SK-N-SH (cell line): ENCODE results near the gene PSMG4. TPM values are rescaled to one million over a fixed set of nuclear protein-coding genes. Genes with fewer than 3 reads are reported as not detected.

ENCODE experiments used
- CTCF ChIA-PET: fragments of 300-600, 350-600 bp; formaldehyde crosslinking; extraction: SDS; loops from one replicate; lab custom pipeline; 2021; lab: Yijun Ruan, JAX
- POLR2A ChIA-PET: fragments of 350-600 bp; sonication (Branson Sonifier 250); formaldehyde crosslinking; extraction: SDS; loops from one replicate; lab custom pipeline; 2020; ENCODE audit warnings: antibody characterized with exemption, inconsistent platforms; lab: Yijun Ruan, JAX
- DNase-seq: peaks from one replicate; pipeline ENCODE4 v3.0.0; 2012
- H2AFZ ChIP-seq: fragments of 200-600 bp; sonication (generic); 2 replicates; pipeline ENCODE4 v1.8.1; 2016; ENCODE audit warnings: antibody characterized with exemption, mild to moderate bottlenecking, low read depth
- H3F3A ChIP-seq: fragments of 200-600 bp; sonication (generic); replicated peaks from 2 replicates; pipeline ENCODE3; 2016; ENCODE audit warnings: antibody characterized with exemption, mild to moderate bottlenecking; ENCODE audit not compliant: insufficient read depth
- H3K27ac ChIP-seq, 2 experiments: fragments of 200-500 bp in 1 of 2; fragments of 200-600 bp in 1 of 2; sonication (Bioruptor generic) in 1 of 2; sonication (generic), shearing (Covaris generic) in 1 of 2; 2 replicates each; pipeline versions ENCODE4 v1.5.1 to v1.6.1; 2014 to 2016; ENCODE audit warnings: low read depth in 2 of 2, inconsistent platforms in 1 of 2, low read length in 1 of 2, mild to moderate bottlenecking in 1 of 2, mixed read lengths in 1 of 2
- H3K27me3 ChIP-seq: fragments of 200-600 bp; sonication (generic), shearing (Covaris generic); 2 replicates; pipeline ENCODE4 v1.6.1; 2016; ENCODE audit warnings: mixed run types; ENCODE audit not compliant: insufficient read depth
- H3K36me3 ChIP-seq, 2 experiments: fragments of 200-500 bp in 1 of 2; fragments of 200-600 bp in 1 of 2; sonication (Bioruptor generic) in 1 of 2; sonication (generic) in 1 of 2; replicated peaks in 1 of 2; 2 replicates each; pipeline versions ENCODE3 to v1.5.1; 2014 to 2016; ENCODE audit warnings: low read length in 1 of 2, mild to moderate bottlenecking in 1 of 2; ENCODE audit not compliant: insufficient read depth in 2 of 2, control insufficient read depth in 1 of 2
- H3K4me1 ChIP-seq, 2 experiments: fragments of 200-500 bp in 1 of 2; fragments of 200-600 bp in 1 of 2; sonication (Bioruptor generic) in 1 of 2; sonication (generic), shearing (Covaris generic) in 1 of 2; 2 replicates each; pipeline versions ENCODE4 v1.5.1 to v1.6.1; 2014 to 2016; ENCODE audit warnings: low read depth in 1 of 2, low read length in 1 of 2, mixed run types in 1 of 2; ENCODE audit not compliant: insufficient read depth in 2 of 2, control insufficient read depth in 1 of 2
- H3K4me2 ChIP-seq: fragments of 200-600 bp; sonication (generic), shearing (Covaris generic); 2 replicates; pipeline ENCODE4 v1.6.1; 2017; ENCODE audit warnings: mixed run types
- H3K4me3 ChIP-seq, 2 experiments: fragments of 200-500 bp in 1 of 2; fragments of 200-600 bp in 1 of 2; sonication (Bioruptor generic) in 1 of 2; sonication (generic), shearing (Covaris generic) in 1 of 2; 2 replicates each; pipeline versions ENCODE4 v1.5.1 to v1.8.1; 2014 to 2016; ENCODE audit warnings: low read depth in 2 of 2, inconsistent platforms in 1 of 2, low read length in 1 of 2, mild to moderate bottlenecking in 1 of 2, mixed read lengths in 1 of 2, moderate library complexity in 1 of 2
- H3K79me2 ChIP-seq: fragments of 200-600 bp; sonication (generic); 2 replicates; pipeline ENCODE4 v1.8.1; 2017; ENCODE audit warnings: mild to moderate bottlenecking; ENCODE audit not compliant: insufficient read depth
- H3K9ac ChIP-seq: fragments of 200-600 bp; sonication (generic); 2 replicates; pipeline ENCODE4 v1.6.1; 2017; ENCODE audit warnings: mixed run types
- H3K9me2 ChIP-seq: fragments of 200-600 bp; sonication (generic); 2 replicates; pipeline ENCODE4 v1.6.1; 2017; ENCODE audit warnings: mixed run types
- H3K9me3 ChIP-seq: fragments of 200-600 bp; sonication (generic); 2 replicates; pipeline ENCODE4 v1.6.1; 2017; ENCODE audit warnings: mixed run types, mild to moderate bottlenecking, moderate library complexity
- H4K20me1 ChIP-seq: fragments of 200-600 bp; sonication (generic); 2 replicates; pipeline ENCODE4 v1.6.1; 2017; ENCODE audit warnings: mild to moderate bottlenecking, mixed run types; ENCODE audit not compliant: insufficient read depth
- CHD2 ChIP-seq: fragments of 150-350 bp; IDR thresholded peaks from 2 replicates; pipeline ENCODE4 v1.6.1; 2018; ENCODE audit warnings: low read length; ENCODE audit not compliant: partially characterized antibody
- EP300 ChIP-seq, 2 experiments: IDR thresholded peaks; 2 replicates each; pipeline versions ENCODE4 v1.4.0 to v1.6.1; 2012; ENCODE audit warnings: borderline replicate concordance in 1 of 2, low read depth in 1 of 2, low read length in 1 of 2
- EZH2phosphoT487 ChIP-seq: fragments of 200-600 bp; sonication (generic); IDR thresholded peaks from 2 replicates; pipeline ENCODE4 v1.6.1; 2017; ENCODE audit warnings: low read depth, mixed run types, mild to moderate bottlenecking, antibody characterized with exemption, moderate library complexity, borderline replicate concordance
- FOXJ3 ChIP-seq: sonication (generic); formaldehyde crosslinking; IDR thresholded peaks from 2 replicates; pipeline ENCODE4 v1.5.1; 2020; ENCODE audit warnings: mild to moderate bottlenecking, missing genetic modification reagents
- FOXM1 ChIP-seq: IDR thresholded peaks from 2 replicates; pipeline ENCODE4 v1.4.0; 2012; ENCODE audit warnings: low read depth, mild to moderate bottlenecking
- GATA2 ChIP-seq: sonication (generic); formaldehyde crosslinking; IDR thresholded peaks from 2 replicates; pipeline ENCODE4 v1.5.0; 2020; ENCODE audit warnings: mild to moderate bottlenecking, missing genetic modification reagents
- JUND ChIP-seq: IDR thresholded peaks from 2 replicates; pipeline ENCODE4 v1.4.0; 2012
- MAX ChIP-seq: IDR thresholded peaks from 2 replicates; pipeline ENCODE4 v1.4.0; 2012; ENCODE audit warnings: low read depth
- MXI1 ChIP-seq: IDR thresholded peaks from 2 replicates; pipeline ENCODE4 v1.6.1; 2012; ENCODE audit warnings: mild to moderate bottlenecking, low read depth, low read length, improper control_type of control experiment
- PBX3 ChIP-seq: IDR thresholded peaks from 2 replicates; pipeline ENCODE4; 2012
- POLR2AphosphoS5 ChIP-seq: IDR thresholded peaks from 2 replicates; pipeline ENCODE4 v1.6.1; 2012; ENCODE audit warnings: low read depth, low read length
- RAD21 ChIP-seq: IDR thresholded peaks from 2 replicates; pipeline ENCODE4 v1.6.1; 2012; ENCODE audit warnings: mild to moderate bottlenecking, low read length
- RCOR1 ChIP-seq: fragments of 150-350 bp; IDR thresholded peaks from 2 replicates; pipeline ENCODE4 v1.6.1; 2017; ENCODE audit warnings: antibody characterized with exemption, low read length
- RFX5 ChIP-seq: IDR thresholded peaks from 2 replicates; pipeline ENCODE4 v1.6.1; 2012; ENCODE audit warnings: mild to moderate bottlenecking, improper control_type of control experiment, low read length
- RXRA ChIP-seq: IDR thresholded peaks from 2 replicates; pipeline ENCODE4 v1.4.0; 2012; ENCODE audit warnings: low read depth, mild to moderate bottlenecking, borderline replicate concordance
- SIN3A ChIP-seq: IDR thresholded peaks from 2 replicates; pipeline ENCODE4 v1.6.1; 2012; ENCODE audit warnings: low read depth, mild to moderate bottlenecking, low read length, moderate library complexity, borderline replicate concordance
- SMC3 ChIP-seq: IDR thresholded peaks from 2 replicates; pipeline ENCODE4 v1.6.1; 2012; ENCODE audit warnings: low read depth, low read length, improper control_type of control experiment
- TCF12 ChIP-seq: IDR thresholded peaks from 2 replicates; pipeline ENCODE4 v1.4.0; 2012
- USF1 ChIP-seq: IDR thresholded peaks from 2 replicates; pipeline ENCODE4 v1.4.0; 2012; ENCODE audit warnings: low read depth, borderline replicate concordance
- WGBS: methylation state at CpG from one replicate; pipeline ENCODE4 v1.1.6; 2017; ENCODE audit warnings: low lambda C conversion rate; 5-methylcytosine and 5-hydroxymethylcytosine counted together
- polyA plus RNA-seq, 3 experiments: library from polyadenylated mRNA; depleted of rRNA; stranded (reverse); fragments of >200 nt; gene quantifications; 2 replicates each; pipeline ENCODE4 v1.2.3, GENCODE V29; 2012
- TF ChIP-seq, protein P1 (sequence below): fragments of 200-600 bp; sonication (generic); IDR thresholded peaks from 2 replicates; pipeline ENCODE4 v1.6.1; 2017; ENCODE audit warnings: antibody characterized with exemption, mild to moderate bottlenecking, moderate library complexity

Gene PSMG4
- polyA plus RNA-seq, 1 of the 3 experiments (the other 2 are of a cell fraction): 61.3 TPM

GRCh38 chr6:3250231-3250675 is 8.5 kb upstream of the PSMG4 start:
- H3F3A ChIP-seq: peaks cover 16% of the 10 kb centered on the region
- no peaks in the 10 kb centered on the region for H3K9me3 ChIP-seq
- H3K4me1 ChIP-seq: peaks cover 15 to 18% of the 10 kb centered on the region in 2 experiments
- H3K4me3 ChIP-seq: no peak overlapping the region
- POLR2A ChIA-PET: interaction anchor here (1.7 to 6.5 kb wide), 2 partner anchors 9 to 20 kb away, joined by 5 to 88 read pairs; no protein-coding TSS in a partner anchor
- H3K9ac ChIP-seq: no peak overlapping the region
- no peaks in the 10 kb centered on the region for H4K20me1 ChIP-seq
- DNase-seq: no peak
- H3K79me2 ChIP-seq: no peaks in the 10 kb centered on the region
- H3K9me2 ChIP-seq: no peaks in the 10 kb centered on the region
- H3K4me2 ChIP-seq: no peak overlapping the region
- H3K27ac ChIP-seq: no peak overlapping the region
- H3K36me3 ChIP-seq: no peaks in the 10 kb centered on the region
- no peak overlapping the region for H2AFZ ChIP-seq
- TF ChIP-seq FOXJ3: no peak
- no peaks in the 10 kb centered on the region for H3K27me3 ChIP-seq
- WGBS: 89% methylated on average over 9 of the region's 9 CpGs
- CTCF ChIA-PET: interaction anchor here (0.9 to 5.8 kb wide), 13 partner anchors 10 to 183 kb away, joined by 3 to 63 read pairs (median 6); partner anchors contain the start of genes BPHL, PSMG4 and RIPK1

GRCh38 chr6:3251462-3252314 is 7.1 kb upstream of the PSMG4 start:
- POLR2A ChIA-PET: interaction anchor here (0.6 to 6.5 kb wide), 7 partner anchors 8 to 308 kb away, joined by 3 to 88 read pairs (median 4); partner anchors contain the start of gene NQO2
- TF ChIP-seq EZH2phosphoT487 (no peak), PBX3 (peak; percentile 41; the same call in 1 of the 2 replicates), POLR2AphosphoS5 (no peak), SMC3 (peak; percentile 93), FOXM1 (no peak), TCF12 (no peak; the same call in 1 of the 2 replicates), EP300 (IDR thresholded peaks at IDR 0.05; ENCODE audit: borderline replicate concordance in 1 of 2, low read depth in 1 of 2, low read length in 1 of 2) (no peak; a peak in 1 of 4 replicates), RXRA (no peak), RFX5 (0 out of 2 replicates have a peak, but pooled peaks have one; percentile 24), JUND (no peak), MAX (0 out of 2 replicates have a peak, but pooled peaks have one; percentile 39), SIN3A (peak; percentile 58; the same call in 1 of the 2 replicates), GATA2 (CRISPR knock-in tag) (peak; percentile 86), RCOR1 (peak; percentile 51; the same call in 1 of the 2 replicates), FOXJ3 (no peak), MXI1 (peak; percentile 43; the same call in 1 of the 2 replicates), CHD2 (peak; percentile 73), RAD21 (peak; percentile 86), USF1 (no peak)
- TF ChIP-seq, protein P1, sequence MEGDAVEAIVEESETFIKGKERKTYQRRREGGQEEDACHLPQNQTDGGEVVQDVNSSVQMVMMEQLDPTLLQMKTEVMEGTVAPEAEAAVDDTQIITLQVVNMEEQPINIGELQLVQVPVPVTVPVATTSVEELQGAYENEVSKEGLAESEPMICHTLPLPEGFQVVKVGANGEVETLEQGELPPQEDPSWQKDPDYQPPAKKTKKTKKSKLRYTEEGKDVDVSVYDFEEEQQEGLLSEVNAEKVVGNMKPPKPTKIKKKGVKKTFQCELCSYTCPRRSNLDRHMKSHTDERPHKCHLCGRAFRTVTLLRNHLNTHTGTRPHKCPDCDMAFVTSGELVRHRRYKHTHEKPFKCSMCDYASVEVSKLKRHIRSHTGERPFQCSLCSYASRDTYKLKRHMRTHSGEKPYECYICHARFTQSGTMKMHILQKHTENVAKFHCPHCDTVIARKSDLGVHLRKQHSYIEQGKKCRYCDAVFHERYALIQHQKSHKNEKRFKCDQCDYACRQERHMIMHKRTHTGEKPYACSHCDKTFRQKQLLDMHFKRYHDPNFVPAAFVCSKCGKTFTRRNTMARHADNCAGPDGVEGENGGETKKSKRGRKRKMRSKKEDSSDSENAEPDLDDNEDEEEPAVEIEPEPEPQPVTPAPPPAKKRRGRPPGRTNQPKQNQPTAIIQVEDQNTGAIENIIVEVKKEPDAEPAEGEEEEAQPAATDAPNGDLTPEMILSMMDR: peak; percentile 97

More at GRCh38 chr6:3251462-3252314, 7.1 kb upstream of the PSMG4 start:
- DNase-seq: peak; percentile 91
- Histone ChIP-seq H3K4me1 (peaks cover 15 to 18% of the 10 kb centered on the region in 2 experiments), H3K4me3 (peak overlapping the region in 1 of 2 experiments; percentile 51; a peak in 1 of 4 replicates), H3K27ac (no peak overlapping the region), H2AFZ (peak overlapping the region; percentile 83), H3K27me3 (no peaks in the 10 kb centered on the region; the same call in 1 of the 2 replicates), H3K9me3 (no peaks in the 10 kb centered on the region), H3F3A (peaks cover 13% of the 10 kb centered on the region), H4K20me1 (no peaks in the 10 kb centered on the region), H3K36me3 (no peaks in the 10 kb centered on the region), H3K9ac (no peak overlapping the region), H3K79me2 (no peaks in the 10 kb centered on the region), H3K9me2 (no peaks in the 10 kb centered on the region), H3K4me2 (peak overlapping the region; percentile 20; the same call in 1 of the 2 replicates)
- 31% methylated on average over 20 of the region's 20 CpGs for WGBS
- CTCF ChIA-PET: interaction anchor here (0.6 to 5.8 kb wide), 39 partner anchors 9 to 1539 kb away, joined by 3 to 63 read pairs (median 4); partner anchors contain the start of genes BPHL, NQO2, PSMG4 and RIPK1
